ENCODE results near the gene CAMSAP2.

GRCh38 chr1:200891774-200892157, 153.1 kb downstream of the CAMSAP2 start:
- TF ChIP-seq EP300 (IDR thresholded peaks at IDR 0.05) = no peak
- no peak for TF ChIP-seq POLR2A (IDR thresholded peaks at IDR 0.05)
- TF ChIP-seq, protein P1, sequence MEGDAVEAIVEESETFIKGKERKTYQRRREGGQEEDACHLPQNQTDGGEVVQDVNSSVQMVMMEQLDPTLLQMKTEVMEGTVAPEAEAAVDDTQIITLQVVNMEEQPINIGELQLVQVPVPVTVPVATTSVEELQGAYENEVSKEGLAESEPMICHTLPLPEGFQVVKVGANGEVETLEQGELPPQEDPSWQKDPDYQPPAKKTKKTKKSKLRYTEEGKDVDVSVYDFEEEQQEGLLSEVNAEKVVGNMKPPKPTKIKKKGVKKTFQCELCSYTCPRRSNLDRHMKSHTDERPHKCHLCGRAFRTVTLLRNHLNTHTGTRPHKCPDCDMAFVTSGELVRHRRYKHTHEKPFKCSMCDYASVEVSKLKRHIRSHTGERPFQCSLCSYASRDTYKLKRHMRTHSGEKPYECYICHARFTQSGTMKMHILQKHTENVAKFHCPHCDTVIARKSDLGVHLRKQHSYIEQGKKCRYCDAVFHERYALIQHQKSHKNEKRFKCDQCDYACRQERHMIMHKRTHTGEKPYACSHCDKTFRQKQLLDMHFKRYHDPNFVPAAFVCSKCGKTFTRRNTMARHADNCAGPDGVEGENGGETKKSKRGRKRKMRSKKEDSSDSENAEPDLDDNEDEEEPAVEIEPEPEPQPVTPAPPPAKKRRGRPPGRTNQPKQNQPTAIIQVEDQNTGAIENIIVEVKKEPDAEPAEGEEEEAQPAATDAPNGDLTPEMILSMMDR (IDR thresholded peaks at IDR 0.05) = no peak
- no peak for TF ChIP-seq POLR2AphosphoS5 (IDR thresholded peaks at IDR 0.05)

All from upper lobe of left lung (tissue), 4 donors.